GM23338 (cell line): ENCODE measurements around the gene FGF22. TPM values are rescaled to one million over a fixed set of nuclear protein-coding genes. Genes with fewer than 3 reads are reported as not detected.

ENCODE experiments used
- ATAC-seq: fragments of 200-7000 bp; cut with Tn5 transposase; 3 replicates; pipeline ENCODE4 v1.9.1; 2020
- DNase-seq: peaks from one replicate; pipeline ENCODE4 v3.0.0-alpha.2; 2015; ENCODE audit warnings: low spot score
- H2AFZ ChIP-seq: fragments of 200-600 bp; sonication (generic); 2 replicates; pipeline ENCODE4 v1.8.0; 2016; ENCODE audit warnings: antibody characterized with exemption, mild to moderate bottlenecking, moderate library complexity
- H3F3A ChIP-seq: fragments of 200-600 bp; sonication (generic); replicated peaks from 2 replicates; pipeline ENCODE4 v1.8.0; 2017; ENCODE audit warnings: antibody characterized with exemption, mixed run types, low read depth
- H3K27ac ChIP-seq: fragments of 200-600 bp; sonication (generic); 2 replicates; pipeline ENCODE4 v1.6.1; 2016; ENCODE audit warnings: low read depth
- H3K27me3 ChIP-seq: fragments of 200-600 bp; sonication (generic); 2 replicates; pipeline ENCODE4 v1.8.0; 2016; ENCODE audit warnings: mild to moderate bottlenecking, mixed run types, moderate library complexity; ENCODE audit not compliant: insufficient read depth
- H3K36me3 ChIP-seq: fragments of 200-600 bp; sonication (generic); 2 replicates; pipeline ENCODE4 v1.8.0; 2016; ENCODE audit warnings: mild to moderate bottlenecking; ENCODE audit not compliant: insufficient read depth
- H3K4me1 ChIP-seq: fragments of 200-600 bp; sonication (generic); 2 replicates; pipeline ENCODE4 v1.8.0; 2016; ENCODE audit warnings: mild to moderate bottlenecking, moderate library complexity; ENCODE audit not compliant: insufficient read depth
- H3K4me2 ChIP-seq: fragments of 200-600 bp; sonication (generic); 2 replicates; pipeline ENCODE4 v1.7.1; 2017; ENCODE audit warnings: mixed run types
- H3K4me3 ChIP-seq: fragments of 200-600 bp; sonication (generic); 2 replicates; pipeline ENCODE4 v1.6.1; 2016; ENCODE audit warnings: mixed run types
- H3K79me2 ChIP-seq: fragments of 200-600 bp; sonication (generic); replicated peaks from 2 replicates; pipeline ENCODE4 v1.8.0; 2017; ENCODE audit warnings: mild to moderate bottlenecking; ENCODE audit not compliant: insufficient read depth
- H3K9me2 ChIP-seq: fragments of 200-600 bp; sonication (generic); 2 replicates; pipeline ENCODE4 v1.8.0; 2017; ENCODE audit not compliant: insufficient read depth
- H4K20me1 ChIP-seq: fragments of 200-600 bp; sonication (generic); replicated peaks from 2 replicates; pipeline ENCODE4 v1.8.0; 2017; ENCODE audit warnings: mild to moderate bottlenecking; ENCODE audit not compliant: insufficient read depth
- H3K27ac Mint-ChIP-seq: 2 replicates; pipeline ENCODE4 v1.8.0; 2020; ENCODE audit warnings: inconsistent platforms, mild to moderate bottlenecking, moderate library complexity, mixed read lengths
- H3K27me3 Mint-ChIP-seq: 3 replicates; pipeline ENCODE4 v1.8.0; 2022; ENCODE audit warnings: low read depth, mild to moderate bottlenecking, moderate library complexity, mixed read lengths, inconsistent platforms; ENCODE audit not compliant: insufficient read depth, poor library complexity
- H3K36me3 Mint-ChIP-seq: 3 replicates; pipeline ENCODE4 v1.8.0; 2021; ENCODE audit warnings: low read depth, mild to moderate bottlenecking, inconsistent platforms, moderate library complexity, mixed read lengths
- H3K4me1 Mint-ChIP-seq: 3 replicates; pipeline ENCODE4 v1.8.0; 2020; ENCODE audit warnings: mild to moderate bottlenecking, inconsistent platforms, mixed read lengths
- H3K4me3 Mint-ChIP-seq: 3 replicates; pipeline ENCODE4 v1.8.0; 2021; ENCODE audit warnings: moderate library complexity, mild to moderate bottlenecking, inconsistent platforms, mixed read lengths
- H3K9me3 Mint-ChIP-seq: 3 replicates; pipeline ENCODE4 v1.8.0; 2020; ENCODE audit warnings: moderate library complexity, mild to moderate bottlenecking, inconsistent platforms, mixed read lengths
- CREB1 ChIP-seq: fragments of 250-450 bp; sonication (Bioruptor Pico); IDR thresholded peaks from 2 replicates; pipeline ENCODE4 v1.5.0; 2020; ENCODE audit warnings: low read depth, mild to moderate bottlenecking, moderate library complexity
- CTCF ChIP-seq, 2 experiments: fragments of 200-600 bp in 1 of 2; sonication (generic) in 1 of 2; conservative IDR thresholded peaks; 2 replicates each; pipeline versions ENCODE4 v1.5.1 to v1.6.1; 2016 to 2017; ENCODE audit warnings: antibody characterized with exemption in 2 of 2, low read depth in 2 of 2, mild to moderate bottlenecking in 2 of 2, moderate library complexity in 1 of 2
- ETS1 ChIP-seq: IDR thresholded peaks from 2 replicates; pipeline ENCODE4 v1.6.1; 2016; ENCODE audit warnings: antibody characterized with exemption
- EZH2phosphoT487 ChIP-seq: fragments of 200-600 bp; sonication (generic); IDR thresholded peaks from one replicate; pipeline ENCODE4 v1.8.1; 2018; ENCODE audit warnings: antibody characterized with exemption; ENCODE audit not compliant: unreplicated experiment
- JUNB ChIP-seq: IDR thresholded peaks from one replicate; pipeline ENCODE4 v1.6.1; 2016; ENCODE audit warnings: antibody characterized with exemption; ENCODE audit not compliant: unreplicated experiment
- NANOG ChIP-seq: IDR thresholded peaks from 2 replicates; pipeline ENCODE4 v1.6.1; 2016; ENCODE audit warnings: antibody characterized with exemption, borderline replicate concordance
- POLR2AphosphoS5 ChIP-seq: IDR thresholded peaks from 2 replicates; pipeline ENCODE4 v1.6.1; 2016; ENCODE audit warnings: antibody characterized with exemption, low read depth
- STAT1 ChIP-seq: IDR thresholded peaks from one replicate; pipeline ENCODE4 v1.6.1; 2016; ENCODE audit warnings: antibody characterized with exemption; ENCODE audit not compliant: unreplicated experiment
- ZNF114 ChIP-seq: fragments of 250-450 bp; sonication (Bioruptor Pico); IDR thresholded peaks from 2 replicates; pipeline ENCODE4 v1.5.0; 2020; ENCODE audit warnings: mild to moderate bottlenecking, moderate library complexity
- ZNF331 ChIP-seq: fragments of 250-450 bp; sonication (Bioruptor Pico); IDR thresholded peaks from 2 replicates; pipeline ENCODE4 v1.5.0; 2020; ENCODE audit warnings: low read depth, mild to moderate bottlenecking, moderate library complexity
- polyA plus RNA-seq: library from polyadenylated mRNA; unstranded; fragments of >200 nt; fragmentation: Nextera tagmentation; extraction: Ambion mirVana; gene quantifications from 2 replicates; pipeline ENCODE4 v1.2.1, GENCODE V29; 2016
- total RNA-seq: library from RNA; depleted of rRNA; stranded (reverse); fragments of >200 nt; shearing (Covaris generic); gene quantifications from 2 replicates; pipeline ENCODE4 v1.2.3, GENCODE V29; 2014
- TF ChIP-seq, protein P1 (sequence below): fragments of 250-450 bp; sonication (Bioruptor Pico); IDR thresholded peaks from 2 replicates; pipeline ENCODE4 v1.5.0; 2020; ENCODE audit warnings: mild to moderate bottlenecking, moderate library complexity
- TF ChIP-seq, protein P2 (sequence below): IDR thresholded peaks from one replicate; pipeline ENCODE4 v1.6.1; 2018; ENCODE audit warnings: antibody characterized with exemption; ENCODE audit not compliant: unreplicated experiment

The FGF22 gene
- total and polyA plus RNA-seq, 2 experiments from 2014 or later, result 1.0 to 2.8 TPM

DNA sequence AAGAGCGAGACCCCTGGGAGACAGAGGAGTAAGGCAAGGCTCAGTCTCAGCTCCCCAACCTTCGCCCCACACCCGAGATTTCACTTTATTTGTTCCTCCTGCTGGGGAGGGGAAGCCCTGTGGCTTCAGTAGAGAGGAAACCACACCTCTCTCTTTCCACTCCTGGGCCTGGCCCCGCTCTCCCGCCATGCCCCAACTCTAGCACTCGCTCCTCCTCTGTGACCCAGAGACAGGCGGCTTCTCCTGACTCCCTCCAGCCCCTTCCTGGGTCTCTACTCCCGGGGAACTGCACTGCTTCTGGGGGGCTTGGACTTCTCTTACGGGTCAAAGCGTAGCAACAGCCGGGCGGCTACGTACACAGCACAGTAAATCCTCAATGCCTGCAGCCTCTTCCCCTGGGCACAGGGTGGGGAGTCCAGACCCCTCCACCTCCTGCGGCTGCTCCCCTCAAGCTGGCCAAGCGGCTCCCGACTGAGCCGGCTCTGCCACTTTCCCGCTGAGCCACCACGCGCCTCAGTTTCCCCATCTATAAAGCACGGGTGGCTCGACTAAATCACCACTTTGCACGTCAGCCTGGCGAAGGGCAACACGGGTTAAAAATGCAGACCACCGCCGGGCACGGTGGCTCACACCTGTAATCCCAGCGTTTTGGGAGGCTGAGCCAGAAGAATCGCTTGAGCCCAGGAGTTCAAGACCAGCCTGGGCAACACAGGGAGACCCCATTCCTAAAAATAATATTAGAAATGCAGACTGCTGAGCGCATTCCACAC is 21.9 kb downstream of the FGF22 start:
- peaks cover 13% of the 10 kb centered on the region for H3K27me3 Mint-ChIP-seq
- no peaks in the 10 kb centered on the region; the same call in 1 of the 3 replicates for H3K36me3 Mint-ChIP-seq
- ATAC-seq (no peak), DNase-seq (no peak)
- H3K9me2 ChIP-seq, result no peaks in the 10 kb centered on the region
- no peaks in the 10 kb centered on the region for H3K27me3 ChIP-seq
- peaks cover 63% of the 10 kb centered on the region for H3K79me2 ChIP-seq
- peak overlapping the region; percentile 82 for H3K4me3 Mint-ChIP-seq
- H4K20me1 ChIP-seq, result peaks cover 31% of the 10 kb centered on the region
- H3K4me1 Mint-ChIP-seq, result peaks cover 13% of the 10 kb centered on the region
- TF ChIP-seq STAT1 (no peak), POLR2AphosphoS5 (no peak), CREB1 (no peak), CTCF (conservative IDR thresholded peaks at IDR 0.05; ENCODE audit: low read depth in 2 of 2) (no peak), JUNB (no peak), EZH2phosphoT487 (no peak), ZNF114 (CRISPR knock-in tag) (no peak), ETS1 (no peak), ZNF331 (CRISPR knock-in tag) (no peak), NANOG (no peak)
- TF ChIP-seq, protein P1, sequence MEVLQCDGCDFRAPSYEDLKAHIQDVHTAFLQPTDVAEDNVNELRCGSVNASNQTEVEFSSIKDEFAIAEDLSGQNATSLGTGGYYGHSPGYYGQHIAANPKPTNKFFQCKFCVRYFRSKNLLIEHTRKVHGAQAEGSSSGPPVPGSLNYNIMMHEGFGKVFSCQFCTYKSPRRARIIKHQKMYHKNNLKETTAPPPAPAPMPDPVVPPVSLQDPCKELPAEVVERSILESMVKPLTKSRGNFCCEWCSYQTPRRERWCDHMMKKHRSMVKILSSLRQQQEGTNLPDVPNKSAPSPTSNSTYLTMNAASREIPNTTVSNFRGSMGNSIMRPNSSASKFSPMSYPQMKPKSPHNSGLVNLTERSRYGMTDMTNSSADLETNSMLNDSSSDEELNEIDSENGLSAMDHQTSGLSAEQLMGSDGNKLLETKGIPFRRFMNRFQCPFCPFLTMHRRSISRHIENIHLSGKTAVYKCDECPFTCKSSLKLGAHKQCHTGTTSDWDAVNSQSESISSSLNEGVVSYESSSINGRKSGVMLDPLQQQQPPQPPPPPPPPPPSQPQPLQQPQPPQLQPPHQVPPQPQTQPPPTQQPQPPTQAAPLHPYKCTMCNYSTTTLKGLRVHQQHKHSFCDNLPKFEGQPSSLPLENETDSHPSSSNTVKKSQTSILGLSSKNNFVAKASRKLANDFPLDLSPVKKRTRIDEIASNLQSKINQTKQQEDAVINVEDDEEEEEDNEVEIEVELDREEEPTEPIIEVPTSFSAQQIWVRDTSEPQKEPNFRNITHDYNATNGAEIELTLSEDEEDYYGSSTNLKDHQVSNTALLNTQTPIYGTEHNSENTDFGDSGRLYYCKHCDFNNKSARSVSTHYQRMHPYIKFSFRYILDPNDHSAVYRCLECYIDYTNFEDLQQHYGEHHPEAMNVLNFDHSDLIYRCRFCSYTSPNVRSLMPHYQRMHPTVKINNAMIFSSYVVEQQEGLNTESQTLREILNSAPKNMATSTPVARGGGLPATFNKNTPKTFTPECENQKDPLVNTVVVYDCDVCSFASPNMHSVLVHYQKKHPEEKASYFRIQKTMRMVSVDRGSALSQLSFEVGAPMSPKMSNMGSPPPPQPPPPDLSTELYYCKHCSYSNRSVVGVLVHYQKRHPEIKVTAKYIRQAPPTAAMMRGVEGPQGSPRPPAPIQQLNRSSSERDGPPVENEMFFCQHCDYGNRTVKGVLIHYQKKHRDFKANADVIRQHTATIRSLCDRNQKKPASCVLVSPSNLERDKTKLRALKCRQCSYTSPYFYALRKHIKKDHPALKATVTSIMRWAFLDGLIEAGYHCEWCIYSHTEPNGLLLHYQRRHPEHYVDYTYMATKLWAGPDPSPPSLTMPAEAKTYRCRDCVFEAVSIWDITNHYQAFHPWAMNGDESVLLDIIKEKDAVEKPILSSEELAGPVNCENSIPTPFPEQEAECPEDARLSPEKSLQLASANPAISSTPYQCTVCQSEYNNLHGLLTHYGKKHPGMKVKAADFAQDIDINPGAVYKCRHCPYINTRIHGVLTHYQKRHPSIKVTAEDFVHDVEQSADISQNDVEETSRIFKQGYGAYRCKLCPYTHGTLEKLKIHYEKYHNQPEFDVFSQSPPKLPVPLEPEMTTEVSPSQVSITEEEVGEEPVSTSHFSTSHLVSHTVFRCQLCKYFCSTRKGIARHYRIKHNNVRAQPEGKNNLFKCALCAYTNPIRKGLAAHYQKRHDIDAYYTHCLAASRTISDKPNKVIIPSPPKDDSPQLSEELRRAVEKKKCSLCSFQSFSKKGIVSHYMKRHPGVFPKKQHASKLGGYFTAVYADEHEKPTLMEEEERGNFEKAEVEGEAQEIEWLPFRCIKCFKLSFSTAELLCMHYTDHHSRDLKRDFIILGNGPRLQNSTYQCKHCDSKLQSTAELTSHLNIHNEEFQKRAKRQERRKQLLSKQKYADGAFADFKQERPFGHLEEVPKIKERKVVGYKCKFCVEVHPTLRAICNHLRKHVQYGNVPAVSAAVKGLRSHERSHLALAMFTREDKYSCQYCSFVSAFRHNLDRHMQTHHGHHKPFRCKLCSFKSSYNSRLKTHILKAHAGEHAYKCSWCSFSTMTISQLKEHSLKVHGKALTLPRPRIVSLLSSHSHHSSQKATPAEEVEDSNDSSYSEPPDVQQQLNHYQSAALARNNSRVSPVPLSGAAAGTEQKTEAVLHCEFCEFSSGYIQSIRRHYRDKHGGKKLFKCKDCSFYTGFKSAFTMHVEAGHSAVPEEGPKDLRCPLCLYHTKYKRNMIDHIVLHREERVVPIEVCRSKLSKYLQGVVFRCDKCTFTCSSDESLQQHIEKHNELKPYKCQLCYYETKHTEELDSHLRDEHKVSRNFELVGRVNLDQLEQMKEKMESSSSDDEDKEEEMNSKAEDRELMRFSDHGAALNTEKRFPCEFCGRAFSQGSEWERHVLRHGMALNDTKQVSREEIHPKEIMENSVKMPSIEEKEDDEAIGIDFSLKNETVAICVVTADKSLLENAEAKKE (CRISPR knock-in tag), result no peak
- TF ChIP-seq, protein P2, sequence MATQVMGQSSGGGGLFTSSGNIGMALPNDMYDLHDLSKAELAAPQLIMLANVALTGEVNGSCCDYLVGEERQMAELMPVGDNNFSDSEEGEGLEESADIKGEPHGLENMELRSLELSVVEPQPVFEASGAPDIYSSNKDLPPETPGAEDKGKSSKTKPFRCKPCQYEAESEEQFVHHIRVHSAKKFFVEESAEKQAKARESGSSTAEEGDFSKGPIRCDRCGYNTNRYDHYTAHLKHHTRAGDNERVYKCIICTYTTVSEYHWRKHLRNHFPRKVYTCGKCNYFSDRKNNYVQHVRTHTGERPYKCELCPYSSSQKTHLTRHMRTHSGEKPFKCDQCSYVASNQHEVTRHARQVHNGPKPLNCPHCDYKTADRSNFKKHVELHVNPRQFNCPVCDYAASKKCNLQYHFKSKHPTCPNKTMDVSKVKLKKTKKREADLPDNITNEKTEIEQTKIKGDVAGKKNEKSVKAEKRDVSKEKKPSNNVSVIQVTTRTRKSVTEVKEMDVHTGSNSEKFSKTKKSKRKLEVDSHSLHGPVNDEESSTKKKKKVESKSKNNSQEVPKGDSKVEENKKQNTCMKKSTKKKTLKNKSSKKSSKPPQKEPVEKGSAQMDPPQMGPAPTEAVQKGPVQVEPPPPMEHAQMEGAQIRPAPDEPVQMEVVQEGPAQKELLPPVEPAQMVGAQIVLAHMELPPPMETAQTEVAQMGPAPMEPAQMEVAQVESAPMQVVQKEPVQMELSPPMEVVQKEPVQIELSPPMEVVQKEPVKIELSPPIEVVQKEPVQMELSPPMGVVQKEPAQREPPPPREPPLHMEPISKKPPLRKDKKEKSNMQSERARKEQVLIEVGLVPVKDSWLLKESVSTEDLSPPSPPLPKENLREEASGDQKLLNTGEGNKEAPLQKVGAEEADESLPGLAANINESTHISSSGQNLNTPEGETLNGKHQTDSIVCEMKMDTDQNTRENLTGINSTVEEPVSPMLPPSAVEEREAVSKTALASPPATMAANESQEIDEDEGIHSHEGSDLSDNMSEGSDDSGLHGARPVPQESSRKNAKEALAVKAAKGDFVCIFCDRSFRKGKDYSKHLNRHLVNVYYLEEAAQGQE, result no peak
- H3K4me2 ChIP-seq, result peak overlapping the region; percentile 90
- no peak overlapping the region for H3K27ac ChIP-seq
- peaks cover 8% of the 10 kb centered on the region; the same call in 1 of the 2 replicates for H3F3A ChIP-seq
- H3K36me3 ChIP-seq, result no peaks in the 10 kb centered on the region
- H2AFZ ChIP-seq, result no peak overlapping the region
- H3K9me3 Mint-ChIP-seq, result peaks cover 8% of the 10 kb centered on the region; the same call in 2 of the 3 replicates
- peak overlapping the region; percentile 82 for H3K4me3 ChIP-seq
- H3K4me1 ChIP-seq, result peaks cover 6% of the 10 kb centered on the region
- peak overlapping the region; percentile 83 for H3K27ac Mint-ChIP-seq
